ENCODE measurements around the gene BICRA.

The BICRA gene

DNA sequence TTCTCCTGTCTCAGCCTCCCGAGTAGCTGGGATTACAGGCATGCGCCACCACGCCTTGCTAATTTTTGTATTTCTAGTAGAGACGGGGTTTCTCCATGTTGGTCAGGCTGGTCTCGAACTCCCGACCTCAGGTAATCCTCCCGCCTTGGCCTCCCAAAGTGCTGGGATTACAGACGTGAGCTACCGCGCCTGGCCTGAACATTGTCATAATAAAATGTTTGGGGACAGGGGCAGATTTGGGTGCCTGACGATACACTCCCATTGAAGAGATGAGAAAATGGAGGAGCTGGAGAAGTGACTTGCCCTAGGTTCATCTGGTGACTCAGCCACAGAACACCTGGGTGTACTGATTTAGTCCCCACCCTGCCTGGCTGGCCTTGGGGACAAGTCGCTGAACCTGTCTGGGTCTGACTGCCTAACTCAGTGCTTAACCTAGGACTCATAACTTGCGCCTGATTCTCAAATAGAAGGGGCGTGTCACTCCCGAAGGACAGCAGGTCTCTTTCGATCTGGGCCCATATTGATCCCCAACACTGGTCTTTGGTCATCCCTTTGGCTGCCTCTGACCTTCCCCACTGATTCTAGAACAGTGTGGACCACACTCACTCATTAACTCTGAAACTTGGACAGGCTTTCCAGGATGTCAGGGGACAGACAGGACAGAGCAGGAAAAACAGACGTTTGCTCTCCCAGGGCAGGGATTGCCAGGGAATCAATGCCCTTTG, 7.6 kb upstream of the BICRA start:
- DNase-seq = no peak

DNA sequence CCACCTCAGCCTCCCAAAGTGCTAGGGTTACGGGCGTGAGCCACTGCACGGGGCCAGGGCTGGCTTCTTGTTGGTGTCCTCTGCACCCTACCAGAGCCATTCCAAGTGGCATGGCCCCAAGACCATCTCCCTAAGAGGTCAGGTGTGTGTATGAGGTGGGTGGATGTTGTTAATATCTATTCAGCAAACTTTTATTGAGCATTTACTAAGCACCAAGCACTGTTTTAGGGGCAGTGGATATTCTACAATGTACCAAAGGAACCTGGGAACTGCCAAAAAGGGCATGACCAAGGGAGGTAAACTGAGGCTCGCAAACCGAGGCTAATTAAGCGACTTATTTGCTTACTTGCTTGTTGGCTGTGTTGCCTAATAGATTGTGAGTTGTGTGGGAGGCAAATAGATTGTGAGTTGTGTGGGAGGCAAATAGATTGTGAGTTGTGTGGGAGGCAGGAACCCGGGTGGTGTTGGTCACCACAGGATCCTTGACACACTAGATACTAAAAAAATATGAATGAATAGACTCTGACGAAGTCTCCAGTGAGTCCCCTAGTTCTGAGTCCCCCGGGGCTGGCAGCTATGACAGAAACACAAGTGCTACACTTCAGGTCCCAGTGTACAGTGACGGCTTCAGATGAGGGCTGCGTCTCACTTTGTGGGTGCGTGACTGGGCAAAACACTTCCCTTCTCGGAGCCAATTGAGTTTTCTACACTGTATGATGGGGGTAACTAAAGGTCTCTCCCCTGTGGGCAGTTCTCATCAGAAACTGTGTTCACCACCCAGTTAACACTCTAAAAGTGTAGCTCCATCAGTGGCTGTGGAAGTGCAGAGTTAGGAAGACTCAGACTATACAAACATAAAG, 5.0 kb upstream of the BICRA start:
- DNase-seq = no peak

DNA sequence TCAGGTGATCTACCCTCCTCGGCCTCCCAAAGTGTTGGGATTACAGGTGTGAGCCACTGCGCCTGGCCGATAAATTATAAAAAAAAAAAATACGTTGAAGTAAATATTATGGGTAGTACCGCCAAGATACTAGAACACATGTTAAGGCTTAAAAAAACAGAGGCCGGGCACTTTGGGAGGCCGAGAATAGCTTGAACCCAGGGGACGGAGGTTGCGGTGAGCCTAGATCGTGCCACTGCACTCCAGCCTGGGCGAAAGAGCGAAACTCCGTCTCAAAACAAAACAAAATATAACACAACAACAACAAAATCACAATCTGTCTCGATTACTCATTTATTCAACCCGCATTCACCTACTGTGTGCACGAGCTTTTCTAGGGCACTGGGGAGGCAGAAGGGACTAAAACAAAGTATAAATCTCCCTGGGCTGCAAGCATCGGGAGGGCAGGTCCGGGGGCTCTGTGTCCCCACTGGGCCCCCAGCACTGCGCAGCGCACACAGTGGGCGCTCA, 1.3 kb upstream of the BICRA start:
- no peak for DNase-seq

DNA sequence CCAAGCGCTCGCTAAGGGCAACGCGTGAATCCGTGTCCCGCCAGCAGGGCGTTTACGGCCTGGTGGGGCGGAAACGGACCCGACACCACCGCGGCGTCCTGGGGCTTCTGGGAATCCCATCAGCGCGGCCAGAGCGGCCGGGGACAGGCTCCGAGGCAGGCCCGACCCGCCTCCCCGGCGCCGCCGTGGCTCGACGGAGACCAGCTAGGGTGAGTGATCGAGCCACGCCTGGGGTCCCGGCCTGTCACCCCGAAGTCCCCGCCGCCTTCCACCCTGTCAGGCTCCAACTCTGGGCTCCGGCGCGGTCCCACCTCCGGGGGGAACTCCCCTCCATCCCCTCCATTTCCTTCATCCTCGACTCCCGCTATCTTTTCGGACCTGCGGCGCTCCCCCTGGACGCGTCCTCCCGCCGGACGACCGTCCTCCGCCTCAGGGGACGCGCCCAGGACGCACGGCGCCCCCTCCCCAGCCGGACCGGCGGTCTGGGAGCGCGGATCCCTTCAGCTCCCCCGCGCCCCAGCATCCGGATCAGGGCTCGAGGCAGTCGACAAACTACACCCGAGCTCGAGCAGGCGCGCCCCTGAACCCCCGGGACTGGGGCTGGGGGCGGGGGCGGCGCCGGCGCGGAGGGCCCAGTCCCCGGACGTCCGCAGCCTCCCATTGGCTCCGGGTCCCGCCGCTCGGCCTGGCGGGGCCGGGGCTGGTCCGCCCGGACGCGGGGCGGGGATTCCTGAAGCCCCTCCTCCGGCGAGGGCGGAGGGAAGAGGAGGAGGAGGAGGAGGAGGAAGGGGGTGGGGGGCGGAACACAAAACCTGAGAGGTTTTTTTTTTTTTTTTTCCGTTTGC, 638 bp upstream of the BICRA start:
- peak; percentile 95 to 96 for DNase-seq

DNA sequence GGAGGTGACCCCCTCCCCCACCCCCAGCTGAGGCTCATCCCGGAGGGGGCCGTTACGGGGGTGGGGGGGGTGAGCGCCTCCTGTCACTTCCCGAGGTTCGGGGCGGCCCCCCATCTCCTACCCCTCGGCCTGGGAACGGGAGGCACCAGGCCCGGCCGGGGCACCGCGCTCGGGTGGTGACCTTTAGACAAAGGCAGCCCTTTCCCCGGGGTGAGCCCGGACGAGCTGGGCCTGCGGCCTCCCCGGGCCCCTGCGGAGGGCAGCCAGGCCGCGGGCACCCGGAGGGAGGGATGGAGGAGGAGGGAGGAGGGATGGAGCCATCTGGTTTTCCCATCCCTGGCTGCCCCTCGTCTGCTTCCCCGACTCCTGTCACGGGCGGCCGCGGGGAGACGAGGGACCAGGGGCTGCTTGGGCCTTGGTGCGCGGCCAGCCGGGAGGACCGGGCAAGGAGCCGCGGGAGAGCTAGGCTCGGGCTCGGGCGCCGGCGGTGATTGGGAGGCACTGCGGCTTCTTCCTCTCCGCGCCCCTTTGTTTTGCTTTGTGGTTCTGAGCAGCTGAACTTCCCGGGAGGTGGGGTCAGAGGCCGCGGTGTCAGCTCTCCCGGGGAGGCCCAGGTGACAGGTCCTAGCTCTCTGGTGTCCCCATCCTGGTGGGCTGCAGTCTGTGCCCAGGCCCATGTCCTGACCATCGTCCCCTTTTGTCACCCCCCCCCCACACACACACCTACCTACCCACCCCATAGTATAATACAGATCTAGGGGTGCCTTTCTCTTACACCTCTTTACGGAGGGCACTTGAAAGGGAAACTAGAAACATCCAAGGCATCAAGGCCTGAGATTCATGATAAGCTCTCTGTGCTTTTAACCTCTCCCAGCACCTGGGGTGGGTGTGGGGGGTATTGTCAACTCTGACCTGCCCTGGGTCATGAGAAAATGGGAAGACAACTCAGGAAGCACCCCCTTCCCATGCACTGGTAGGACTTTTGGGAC, 1.3 kb downstream of the BICRA start:
- DNase-seq = peak; percentile 40 to 57

DNA sequence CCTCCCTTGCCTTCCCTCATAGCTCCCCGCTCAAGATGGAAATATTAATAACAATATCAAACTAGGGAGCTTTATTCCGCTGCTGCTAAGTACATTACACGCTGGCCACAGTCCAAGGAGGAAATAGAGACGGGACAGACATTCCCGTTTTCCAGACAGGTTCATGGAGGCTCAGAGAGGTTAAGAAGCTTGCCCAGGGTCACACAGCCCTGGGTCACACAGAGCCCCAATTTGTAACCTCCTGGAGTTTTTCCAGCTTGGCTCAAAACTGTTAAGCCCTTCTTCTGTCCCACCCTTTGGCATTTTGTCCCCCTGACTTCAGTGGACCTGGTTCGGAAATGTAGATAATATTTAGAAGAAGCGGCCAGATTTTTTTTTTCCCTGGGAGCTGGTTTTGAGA, 2.0 kb downstream of the BICRA start:
- DNase-seq = no peak

DNA sequence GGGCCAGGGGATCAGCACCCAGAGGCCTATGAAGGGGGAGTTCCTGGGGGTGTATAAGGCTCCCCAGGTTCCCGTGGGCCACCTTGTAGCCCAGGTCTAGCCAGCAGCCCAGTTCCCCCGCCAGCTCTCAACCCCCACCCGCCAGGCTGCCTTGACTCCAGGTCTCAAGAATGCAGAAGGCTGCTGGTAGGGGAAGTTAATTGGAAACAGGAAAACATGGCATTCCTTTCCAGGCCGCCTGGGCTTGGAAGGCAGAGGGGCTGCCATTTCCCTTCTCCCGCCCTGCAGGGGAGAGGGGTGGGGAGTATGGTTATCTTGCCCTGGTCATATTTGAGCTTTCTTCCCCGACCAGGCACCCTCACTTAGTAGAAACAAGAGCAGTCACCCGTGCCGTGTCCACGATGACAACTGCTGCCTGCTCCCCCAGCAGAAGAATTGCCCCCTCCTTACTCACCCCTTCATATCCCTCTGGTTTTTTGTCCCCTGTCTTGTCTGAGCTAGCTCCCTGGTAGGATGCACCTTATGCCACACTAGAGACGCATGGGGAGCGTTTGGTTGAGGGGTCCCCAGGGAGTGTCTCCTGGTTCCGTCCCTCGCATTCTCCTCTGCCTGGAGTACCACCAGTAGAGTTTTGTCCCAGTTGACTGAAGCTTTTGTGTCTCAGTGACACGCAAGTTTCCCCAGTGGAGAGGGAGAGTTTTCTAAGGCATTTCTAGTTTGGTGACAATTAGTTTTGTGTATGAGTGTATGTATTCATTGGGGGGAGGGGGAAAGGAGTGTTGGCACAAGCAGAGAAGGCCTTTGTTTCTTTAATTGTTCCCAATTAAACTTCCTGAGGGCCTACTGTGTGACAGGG, 4.5 kb downstream of the BICRA start:
- DNase-seq = no peak

DNA sequence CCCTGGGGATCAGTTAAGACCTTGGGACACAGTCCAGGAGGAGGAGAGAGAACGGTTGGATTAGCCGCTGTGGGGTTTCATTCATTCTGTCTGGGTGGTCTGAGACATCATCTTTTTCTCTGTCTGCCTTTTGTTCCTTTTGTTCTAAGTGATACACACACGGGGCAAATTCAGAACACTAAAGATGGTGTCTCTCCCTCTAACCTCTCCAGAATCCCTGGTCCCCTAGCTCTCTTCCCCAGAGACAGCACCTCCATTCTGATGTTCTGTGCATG, 5.0 kb downstream of the BICRA start:
- DNase-seq = no peak

DNA sequence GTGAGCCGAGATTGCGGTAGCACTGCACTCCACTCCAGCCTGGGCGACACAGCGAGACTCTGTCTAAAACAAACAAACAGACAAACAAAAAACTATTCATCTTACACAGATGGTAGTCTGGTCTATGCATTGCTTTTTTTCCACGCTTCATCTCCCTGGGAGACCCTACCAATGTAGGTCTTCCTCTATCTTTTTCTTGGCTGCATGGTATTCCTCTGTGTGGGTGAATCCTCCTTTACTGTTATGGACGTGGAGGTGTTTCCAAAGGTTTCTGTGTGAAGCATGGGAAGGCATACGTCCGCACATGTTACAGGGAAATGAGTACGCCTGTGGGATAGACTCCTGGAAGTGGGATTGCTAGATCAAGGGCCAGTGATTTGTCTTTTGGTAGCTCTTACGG, 5.6 kb downstream of the BICRA start:
- no peak for DNase-seq

DNA sequence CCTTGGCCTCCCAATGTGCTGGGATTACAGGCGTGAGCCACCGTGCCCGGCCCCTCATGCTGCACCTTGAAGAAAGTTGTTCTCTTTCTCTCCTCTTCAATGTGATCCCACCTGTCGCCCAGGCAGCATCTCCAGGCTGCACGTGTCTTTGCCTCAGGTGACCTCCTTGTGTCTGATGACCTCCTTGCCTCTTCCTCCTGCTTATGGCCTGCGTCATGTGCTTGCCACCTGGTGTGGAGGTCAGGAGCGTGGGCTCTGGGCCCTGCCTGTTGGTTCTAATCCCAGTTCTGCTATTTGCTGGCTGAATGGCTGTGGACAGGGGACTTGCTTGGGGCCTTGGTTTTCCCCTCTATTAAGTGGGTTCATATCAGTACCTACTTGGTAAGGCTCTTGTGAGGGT, 6.3 kb downstream of the BICRA start:
- DNase-seq = no peak

DNA sequence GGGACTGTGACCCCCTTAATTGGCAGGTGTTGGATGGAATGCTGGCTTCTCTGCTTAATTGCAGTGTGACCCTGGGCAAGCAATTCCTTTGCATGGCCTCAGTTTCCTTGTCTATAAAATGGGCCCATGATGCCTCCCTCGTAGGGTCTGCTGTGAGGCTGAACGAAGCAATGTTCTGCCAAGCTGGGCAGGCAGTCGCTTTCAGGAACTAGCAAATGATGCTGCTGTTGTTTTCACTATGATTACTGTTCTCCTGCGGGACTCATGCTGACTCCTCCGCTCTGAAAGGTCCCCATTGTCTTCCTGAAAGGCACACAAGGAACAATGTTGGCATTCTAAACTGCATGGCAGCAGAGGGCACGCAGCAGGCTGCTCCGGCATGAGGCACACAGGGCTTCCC, 6.8 kb downstream of the BICRA start:
- DNase-seq = no peak

DNA sequence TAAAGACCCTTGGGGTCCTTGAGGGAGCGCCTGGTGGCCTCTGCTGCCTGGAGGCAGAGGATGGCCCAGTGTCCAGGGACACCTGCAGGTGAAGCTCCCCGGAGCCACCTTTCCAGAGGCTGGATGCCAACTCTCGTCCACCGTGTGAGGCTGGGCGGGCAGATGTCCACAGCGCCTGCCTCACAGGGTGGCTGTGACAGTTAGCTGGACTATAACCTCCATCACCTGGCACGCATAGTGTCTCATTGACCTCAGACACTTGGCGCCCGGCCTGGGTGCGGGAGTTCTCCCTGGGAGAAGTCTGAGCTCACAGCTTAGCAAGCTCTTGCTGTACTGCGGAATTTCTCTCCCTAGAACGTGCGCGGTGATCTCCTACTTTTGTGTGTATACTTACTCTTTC, 9.8 kb downstream of the BICRA start:
- DNase-seq = no peak

DNA sequence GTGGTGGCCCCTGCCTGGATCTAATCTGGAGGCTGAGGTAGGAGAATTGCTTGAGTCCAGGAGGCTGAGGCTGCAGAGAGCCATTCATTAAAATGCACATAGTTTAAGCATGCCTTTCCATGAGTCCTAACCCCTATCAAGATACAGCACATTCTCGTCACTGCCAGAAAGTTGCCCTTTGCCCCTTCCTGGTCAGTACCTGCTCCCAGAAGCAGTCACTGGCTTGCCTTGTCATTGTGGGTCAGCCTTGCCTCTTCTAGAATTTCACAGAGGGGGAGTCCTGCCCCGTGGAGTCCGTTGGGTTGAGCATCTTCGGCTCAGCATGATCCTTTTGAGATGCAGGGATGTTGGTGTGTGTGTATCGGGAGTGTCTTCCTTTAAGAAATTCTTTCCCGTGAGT, 10.8 kb downstream of the BICRA start:
- no peak for DNase-seq

DNA sequence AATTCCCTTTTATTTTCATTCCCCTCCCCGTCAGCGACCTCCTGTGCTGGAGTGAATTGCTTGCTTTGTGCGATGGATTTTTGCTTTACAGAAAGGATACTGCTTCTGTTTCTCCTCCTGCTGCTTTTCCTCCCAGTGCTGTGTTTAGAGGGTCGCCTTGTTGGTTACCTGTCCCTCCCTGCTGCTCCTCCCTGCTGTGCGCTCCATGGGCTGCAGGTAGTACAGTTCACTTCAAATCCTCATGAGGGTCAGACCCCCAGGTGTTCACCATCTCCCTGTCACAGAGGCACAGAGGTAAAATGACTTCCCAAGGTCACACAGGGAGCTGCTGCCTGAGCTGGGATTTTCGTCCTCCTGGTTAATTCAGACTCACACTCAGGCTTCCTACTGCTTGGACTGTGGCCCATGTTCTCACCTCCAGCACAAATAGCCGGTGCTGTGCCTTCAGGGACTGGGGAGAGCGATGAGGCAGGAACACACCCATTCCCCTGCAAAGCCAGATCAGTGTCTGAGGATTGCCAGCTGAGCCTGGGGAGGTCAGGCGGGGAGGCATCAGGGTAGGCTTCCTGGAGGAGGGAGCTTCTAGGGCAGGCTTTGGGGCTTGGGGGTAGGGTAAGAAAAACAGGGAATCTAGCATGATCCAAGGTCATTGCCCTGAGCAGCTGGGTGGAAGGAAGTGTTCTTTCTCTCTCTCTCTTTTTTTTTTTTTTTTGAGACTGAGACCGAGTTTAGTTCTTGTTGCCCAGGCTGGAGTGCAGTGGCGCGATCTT, 14.4 kb downstream of the BICRA start:
- DNase-seq = no peak

DNA sequence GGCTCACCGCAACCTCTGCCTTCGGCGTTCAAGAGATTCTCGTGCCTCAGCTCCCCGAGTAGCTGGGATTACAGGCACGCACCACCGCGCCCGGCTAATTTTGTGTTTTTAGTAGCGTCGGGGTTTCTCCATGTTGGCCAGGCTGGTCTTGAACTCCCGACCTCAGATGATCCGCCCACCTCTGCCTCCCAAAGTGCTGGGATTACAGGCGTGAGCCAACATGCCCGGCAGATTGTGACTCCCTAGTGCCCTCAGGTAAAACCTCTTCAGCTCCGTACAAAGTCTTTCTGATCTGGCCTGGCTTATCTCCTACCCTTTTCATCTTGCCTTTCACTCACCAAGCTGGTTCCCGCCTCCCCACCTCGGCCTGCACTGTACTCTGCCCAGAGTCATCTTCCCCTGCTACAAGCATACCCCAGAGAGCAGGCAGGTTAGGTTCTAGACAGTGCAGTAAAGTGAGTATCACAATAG, 15.0 kb downstream of the BICRA start:
- no peak for DNase-seq

DNA sequence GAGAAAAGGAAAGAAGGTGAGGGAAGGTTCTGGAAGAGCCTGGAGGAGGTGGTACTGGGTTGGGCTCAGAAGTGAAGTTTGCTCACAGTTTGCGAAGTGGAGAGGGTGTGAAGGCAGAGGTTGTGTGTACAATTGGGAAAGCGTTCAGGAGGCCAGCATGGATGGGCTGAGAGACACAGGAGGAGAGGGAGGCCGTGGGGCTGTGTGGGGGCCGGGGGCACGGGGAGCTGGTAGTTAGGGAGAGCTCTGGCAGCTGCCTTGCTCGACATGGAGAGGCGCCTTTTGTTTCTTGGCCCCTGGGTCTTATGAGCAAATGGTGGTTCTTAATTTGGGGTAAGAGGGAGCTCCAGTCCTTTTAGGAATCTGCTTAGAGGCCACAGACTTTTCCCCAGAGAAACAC, 16.7 kb downstream of the BICRA start:
- DNase-seq = no peak

DNA sequence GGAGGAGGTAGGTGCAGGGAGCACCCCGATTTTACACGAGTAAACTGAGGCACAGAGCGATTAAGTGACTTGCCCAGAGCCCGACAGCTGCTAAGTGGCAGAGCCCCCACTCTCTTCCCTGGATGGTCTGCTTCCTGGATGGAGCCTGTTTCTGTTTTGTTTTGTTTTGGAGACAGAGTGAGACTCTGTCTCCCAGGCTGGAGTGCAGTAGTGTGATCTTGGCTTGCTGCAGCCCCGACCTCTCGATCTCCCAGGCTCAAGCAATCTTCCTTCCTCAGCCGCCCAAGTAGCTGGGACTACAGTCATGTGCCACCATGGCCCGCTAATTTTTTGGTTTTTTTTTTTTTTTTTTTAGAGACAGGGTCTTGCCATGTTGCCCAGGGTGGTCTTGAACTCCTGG, 17.3 kb downstream of the BICRA start:
- DNase-seq = no peak

DNA sequence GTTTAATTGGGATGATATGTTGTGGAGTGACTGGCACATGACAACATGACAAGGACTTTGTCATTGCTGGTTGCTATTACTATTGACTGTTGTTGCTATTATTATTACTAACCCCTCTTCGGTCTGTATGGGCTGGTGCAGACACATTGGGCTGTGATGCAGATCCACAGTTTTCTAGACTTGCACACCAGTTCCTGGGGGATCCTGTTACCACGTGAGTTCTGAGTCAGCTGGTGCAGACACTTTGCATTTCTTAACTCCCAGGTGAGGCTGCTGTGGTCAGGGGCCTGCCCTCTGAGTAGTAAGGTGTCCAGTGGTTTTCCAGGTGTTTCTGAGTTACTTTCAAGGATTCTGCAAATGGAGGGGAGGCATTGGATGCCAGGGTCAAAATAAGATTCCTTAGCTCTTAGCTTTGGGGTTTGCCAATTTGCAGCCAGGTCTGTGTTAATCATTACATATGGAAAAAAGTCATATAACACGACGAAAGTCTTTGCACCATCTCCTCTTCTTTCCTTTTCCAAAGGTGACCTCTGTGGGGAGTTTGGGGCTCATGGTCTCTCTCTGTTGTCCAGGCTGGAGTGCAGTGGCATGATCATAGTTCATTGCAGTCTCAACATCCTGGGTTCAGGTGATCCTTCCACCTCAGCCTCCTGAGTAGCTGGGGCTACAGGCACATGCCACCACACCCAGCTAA, 19.3 kb downstream of the BICRA start:
- no peak for DNase-seq

DNA sequence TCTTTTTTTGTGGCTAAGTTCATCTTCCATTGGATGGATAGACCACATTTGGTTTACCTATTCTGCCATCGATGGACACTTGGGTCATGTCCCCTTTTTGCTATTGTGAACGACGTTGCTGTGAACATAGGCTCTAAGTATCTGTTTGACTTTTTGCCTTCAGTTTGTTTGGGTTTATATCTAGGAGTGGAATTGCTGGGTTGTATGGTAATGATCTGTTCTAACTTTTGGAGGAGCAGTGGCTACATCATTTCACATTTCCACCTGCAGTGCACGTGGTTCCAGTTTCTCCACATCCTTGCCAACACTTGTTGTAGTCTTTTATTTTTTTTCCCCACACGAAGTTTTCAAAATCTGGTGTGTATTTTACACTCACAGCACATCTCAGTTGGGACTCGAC, 21.7 kb downstream of the BICRA start:
- no peak for DNase-seq
